GM18519 (cell line): ENCODE data around the gene PCSK4.

Source experiments
- ATAC-seq: cut with Tn5 transposase; IDR thresholded peaks from one replicate; pipeline ENCODE4 v1.9.1; 2021; ENCODE audit warnings: mild to moderate bottlenecking, moderate library complexity; ENCODE audit not compliant: unreplicated experiment, low FRiP score

PCSK4 gene

GRCh38 chr19:1472231-1473084, 17.7 kb downstream of the PCSK4 start:
- no peak for ATAC-seq

- ATAC-seq: no peak
Measured at GRCh38 chr19:1471515-1472160, 18.5 kb downstream of the PCSK4 start.

- no peak for ATAC-seq
Measured at GRCh38 chr19:1471010-1471514, 19.1 kb downstream of the PCSK4 start.

GRCh38 chr19:1470305-1471009, 19.7 kb downstream of the PCSK4 start:
- no peak for ATAC-seq

GRCh38 chr19:1470055-1470304, 20.2 kb downstream of the PCSK4 start:
- ATAC-seq: no peak

GRCh38 chr19:1469255-1470054, 20.7 kb downstream of the PCSK4 start:
- no peak for ATAC-seq

GRCh38 chr19:1468821-1469254, 21.3 kb downstream of the PCSK4 start:
- no peak for ATAC-seq

- no peak for ATAC-seq
Measured at GRCh38 chr19:1468274-1468820, 21.8 kb downstream of the PCSK4 start.

- no peak for ATAC-seq
Measured at GRCh38 chr19:1467490-1468273, 22.5 kb downstream of the PCSK4 start.

GRCh38 chr19:1467215-1467489, 23.0 kb downstream of the PCSK4 start:
- no peak for ATAC-seq

GRCh38 chr19:1466461-1467214, 23.5 kb downstream of the PCSK4 start:
- no peak for ATAC-seq

GRCh38 chr19:1466018-1466460, 24.1 kb downstream of the PCSK4 start:
- ATAC-seq: no peak

GRCh38 chr19:1465191-1466016, 24.7 kb downstream of the PCSK4 start:
- no peak for ATAC-seq

- ATAC-seq: no peak
Measured at GRCh38 chr19:1461862-1462261, 28.3 kb downstream of the PCSK4 start.

- no peak for ATAC-seq
Measured at GRCh38 chr19:1460033-1460995, 29.8 kb downstream of the PCSK4 start.

- ATAC-seq: no peak
Measured at GRCh38 chr19:1459479-1459878, 30.7 kb downstream of the PCSK4 start.

GRCh38 chr19:1457892-1458291, 32.3 kb downstream of the PCSK4 start:
- ATAC-seq: no peak
